HG03196 (cell line): ENCODE measurements around the gene RFX7.
"Not testable (repeated sequence)": the region's sequence is repeated elsewhere in the genome, so short reads cannot be mapped to it uniquely, and the experiment has no call there.

Experiments used
- ATAC-seq: cut with Tn5 transposase; IDR thresholded peaks from one replicate; pipeline ENCODE4 v1.9.1; 2021; ENCODE audit not compliant: unreplicated experiment

Gene RFX7

DNA sequence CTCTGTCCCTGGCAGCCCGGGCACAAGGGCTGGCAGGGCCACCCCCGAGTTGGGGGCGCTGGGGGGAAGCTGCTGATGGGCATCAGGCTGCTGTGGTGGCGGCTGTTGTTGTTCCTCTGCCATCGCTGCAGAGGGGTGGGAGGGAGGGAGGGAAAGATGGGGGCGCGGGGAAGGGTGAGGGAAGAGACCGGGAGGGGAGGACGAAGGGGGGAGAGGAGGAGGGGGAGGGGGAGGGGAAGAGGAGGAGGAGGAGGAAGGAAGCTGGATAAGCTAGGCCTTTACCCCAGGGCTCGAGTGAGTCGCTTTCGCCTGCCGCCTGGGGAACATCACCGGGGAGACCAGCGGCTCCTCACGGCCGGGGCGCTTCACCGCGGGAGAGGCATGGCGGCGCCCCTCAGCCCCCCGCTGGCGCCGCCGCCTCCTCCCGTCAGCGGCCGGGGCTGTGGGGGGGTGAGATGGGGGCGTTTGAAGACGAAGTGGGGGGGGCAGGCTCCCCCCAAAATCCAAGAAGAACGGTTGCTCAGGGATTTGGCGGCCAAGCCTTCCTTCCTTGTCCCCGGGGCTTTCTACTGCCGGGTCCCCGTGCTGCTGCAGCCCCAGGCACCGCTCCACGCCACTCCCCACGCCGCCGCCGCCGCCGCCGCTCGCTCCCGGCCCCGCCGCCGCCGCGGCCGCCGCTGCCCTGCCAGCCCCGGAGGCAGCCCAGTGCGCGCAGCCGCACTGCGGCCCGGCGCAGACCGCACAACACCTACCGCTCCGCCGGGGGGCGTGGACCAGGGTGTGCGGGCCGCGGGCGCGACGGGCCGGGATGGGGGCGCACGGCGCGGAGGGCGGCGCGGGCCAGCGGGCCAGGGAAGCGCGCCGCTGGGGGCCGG, at the start of gene RFX7:
RFX7 (minus strand) TSS at position 717 of the 875 bp plus-strand sequence; CDS start at position 123, 594 bp downstream.
- peak; percentile 53 for ATAC-seq

DNA sequence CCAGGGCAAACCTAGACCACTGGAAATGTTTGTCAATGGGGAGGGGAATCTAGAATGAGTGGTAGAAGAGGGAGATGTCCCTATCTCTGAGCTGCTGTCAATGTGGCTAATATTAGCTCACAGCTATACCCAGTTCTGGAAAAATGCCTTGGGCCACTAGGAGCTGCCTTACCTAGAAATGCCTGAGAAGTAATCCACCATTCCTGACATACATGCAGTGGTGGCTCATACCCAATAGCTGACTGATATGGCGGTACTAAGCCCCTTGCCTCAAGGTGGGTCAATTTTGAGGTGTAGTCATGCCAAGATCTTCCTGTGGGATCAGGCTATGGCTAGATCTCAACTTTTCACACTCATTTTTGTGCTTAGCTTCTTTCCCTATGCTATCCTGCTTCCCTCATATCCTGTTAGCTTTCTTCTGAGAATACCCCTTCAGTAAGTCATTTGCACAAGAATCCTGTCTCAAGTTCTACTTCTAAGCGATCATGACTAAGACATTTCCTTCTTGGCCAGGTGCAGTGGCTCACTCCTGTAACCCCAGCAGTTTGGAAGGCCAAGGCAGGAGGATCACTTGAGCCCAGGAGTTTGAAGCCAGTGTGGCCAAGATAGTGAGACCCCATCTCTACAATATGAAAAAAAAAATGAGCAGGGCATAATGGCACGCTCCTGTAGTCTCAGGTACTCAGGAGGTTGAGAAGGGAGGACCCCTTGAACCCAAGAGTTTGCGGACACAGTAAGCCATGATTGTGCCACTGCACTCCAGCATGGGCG, 49.1 kb upstream of the RFX7 start:
- no peak for ATAC-seq

DNA sequence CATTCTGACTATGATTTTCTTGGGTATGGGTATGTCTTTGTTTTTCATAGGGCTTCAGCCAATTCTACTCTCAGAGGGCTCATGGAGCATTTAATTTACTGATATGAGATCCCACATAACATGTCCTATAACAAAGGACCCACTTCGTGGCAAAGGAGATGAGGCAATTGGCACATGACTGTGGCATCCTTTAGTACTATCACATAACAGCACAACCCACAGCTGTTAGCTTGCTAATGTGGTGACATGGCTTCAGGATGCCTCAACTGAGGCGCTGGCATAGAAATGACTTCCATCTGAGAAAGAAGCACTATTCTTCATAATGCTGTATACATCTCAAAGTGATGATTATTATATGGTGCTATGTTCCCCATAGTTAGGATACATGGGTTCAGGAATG, 48.1 kb upstream of the RFX7 start:
- ATAC-seq: no peak

DNA sequence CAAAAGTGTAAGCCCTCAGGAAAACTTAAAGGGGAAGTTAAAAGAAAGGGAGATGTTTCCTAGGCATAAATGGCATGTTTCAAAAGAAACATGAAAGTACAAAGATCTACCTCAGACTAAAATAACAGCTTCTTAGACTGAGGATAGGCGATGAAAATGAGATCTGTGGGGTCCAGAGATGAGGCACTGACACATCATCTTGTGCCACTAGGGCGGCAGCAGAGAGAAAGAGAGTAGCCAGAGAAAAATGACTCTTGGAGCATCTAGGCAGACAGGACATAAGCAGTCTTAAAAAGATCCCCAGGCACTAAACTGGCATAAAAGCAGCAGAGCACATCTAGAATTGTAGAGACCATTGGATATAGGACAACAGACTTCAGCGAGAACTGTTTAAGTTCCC, 42.5 kb upstream of the RFX7 start:
- no peak for ATAC-seq

DNA sequence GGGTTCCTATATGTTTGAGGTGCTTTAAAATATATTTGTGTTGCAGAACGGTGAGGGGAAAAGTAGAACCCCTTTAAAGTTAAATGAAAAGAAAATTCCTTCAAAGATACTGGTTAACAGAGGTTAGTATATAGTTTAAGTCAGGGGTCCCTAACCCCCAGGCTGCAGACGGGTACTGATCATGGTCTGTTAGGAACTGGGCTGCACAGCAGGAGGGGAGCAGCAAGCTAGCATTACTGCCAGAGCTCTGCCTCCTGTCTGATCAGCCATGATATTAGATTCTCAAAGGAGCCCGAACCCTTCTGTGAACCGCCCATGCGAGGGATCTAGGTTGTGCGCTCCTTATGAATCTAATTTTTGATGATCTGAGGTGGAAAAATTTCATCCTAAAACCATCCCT, 37.5 kb upstream of the RFX7 start:
- no peak for ATAC-seq

DNA sequence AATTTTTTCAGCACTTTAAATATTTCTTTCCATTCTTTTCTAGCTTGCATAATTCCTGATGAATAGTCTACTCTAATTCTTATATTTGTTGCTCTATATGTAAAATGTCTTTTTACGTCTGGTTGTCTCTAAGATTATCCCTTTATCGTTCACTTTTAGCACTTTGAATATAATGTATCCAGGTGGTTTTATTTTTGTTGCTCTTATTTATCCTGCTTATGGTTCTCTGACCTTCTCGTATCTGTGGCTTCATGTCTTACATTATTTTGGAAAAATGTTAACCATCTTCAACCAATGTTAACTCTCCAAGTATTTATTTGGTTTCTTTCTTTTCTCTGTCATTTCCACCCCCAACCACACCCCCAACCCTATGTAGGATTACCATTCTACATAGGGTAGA, 30.0 kb upstream of the RFX7 start:
- no peak for ATAC-seq

DNA sequence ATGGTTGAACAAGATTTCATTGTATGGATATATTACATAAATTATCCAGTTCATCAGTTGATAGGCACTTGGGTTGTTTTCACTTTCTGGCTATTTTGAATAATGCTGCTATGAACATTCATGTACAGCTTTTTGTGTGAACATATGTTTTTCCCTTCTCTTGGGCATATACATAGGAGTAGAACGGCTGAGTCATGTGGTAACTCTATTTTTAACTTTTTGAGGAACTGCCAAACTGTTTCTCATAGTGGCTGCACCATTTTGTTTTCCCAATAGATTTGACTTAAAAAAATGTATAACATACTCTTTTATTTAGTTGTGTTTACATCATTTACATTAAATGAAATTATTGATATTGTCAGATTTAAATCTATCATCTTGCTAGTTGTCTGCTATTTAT, 28.8 kb upstream of the RFX7 start:
- ATAC-seq: no peak

DNA sequence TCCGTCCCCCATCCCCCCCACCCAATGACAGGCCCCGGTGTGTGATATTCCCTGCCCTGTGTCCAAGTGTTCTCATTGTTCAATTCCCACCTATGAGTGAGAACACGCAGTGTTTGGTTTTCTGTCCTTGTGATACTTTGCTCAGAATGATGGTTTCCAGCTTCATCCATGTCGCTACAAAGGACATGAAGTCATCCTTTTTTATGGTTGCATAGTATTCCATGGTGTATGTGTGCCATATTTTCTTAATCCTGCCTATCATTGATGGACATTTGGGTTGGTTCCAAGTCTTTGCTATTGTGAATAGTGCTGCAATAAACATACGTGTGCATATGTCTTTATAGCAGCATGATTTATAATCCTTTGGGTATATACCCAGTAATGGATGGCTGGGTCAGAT, 22.8 kb upstream of the RFX7 start:
- ATAC-seq: not testable (repeated sequence)

DNA sequence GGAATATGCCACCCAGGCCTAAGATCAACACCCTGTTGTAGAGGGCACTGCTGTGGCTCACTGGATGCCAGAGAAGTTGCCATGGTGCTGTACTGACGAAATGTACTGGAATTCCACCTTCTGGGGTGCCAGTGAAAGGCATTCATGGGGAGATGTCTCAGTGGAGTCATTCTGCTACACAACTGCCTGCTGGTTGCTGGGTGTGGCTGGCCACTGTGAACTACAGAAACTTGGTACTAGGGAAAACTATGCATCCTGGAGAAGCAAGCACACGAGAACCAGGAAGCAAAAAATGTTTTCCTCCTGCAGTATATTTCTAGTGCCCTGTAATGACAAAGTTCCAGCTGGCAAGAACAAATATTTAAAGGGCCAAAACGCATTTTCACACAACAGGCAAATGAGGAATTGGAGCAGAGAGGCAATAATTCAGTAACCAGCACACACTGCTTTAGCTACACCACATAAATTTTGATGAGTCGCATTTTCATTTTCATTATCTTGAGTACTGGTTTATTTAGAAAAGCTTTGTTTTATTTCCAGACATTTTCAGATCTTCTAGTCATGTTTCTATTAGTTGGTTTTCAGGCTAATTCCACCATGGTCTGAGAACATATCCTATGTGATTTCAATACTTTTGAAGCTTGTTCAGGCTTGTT, 18.3 kb upstream of the RFX7 start:
- ATAC-seq: no peak

DNA sequence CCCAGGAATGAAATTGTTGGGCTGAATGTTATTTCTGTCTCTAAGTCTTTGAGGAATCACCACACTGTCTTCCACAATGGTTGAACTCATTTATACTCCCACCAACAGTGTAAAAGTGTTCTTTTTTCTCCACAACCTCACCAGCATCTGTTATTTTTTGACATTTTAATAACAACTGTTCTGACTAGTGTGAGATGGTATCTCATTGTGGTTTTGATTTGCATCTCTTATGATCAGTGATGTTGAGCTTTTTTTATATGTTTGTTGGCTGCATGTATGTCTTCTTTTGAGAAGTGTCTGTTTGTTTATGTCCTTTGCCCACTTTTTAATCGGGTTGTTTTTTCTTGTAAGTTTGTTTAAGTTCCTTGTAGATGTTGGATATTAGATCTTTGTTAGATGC, 13.6 kb upstream of the RFX7 start:
- not testable (repeated sequence) for ATAC-seq

DNA sequence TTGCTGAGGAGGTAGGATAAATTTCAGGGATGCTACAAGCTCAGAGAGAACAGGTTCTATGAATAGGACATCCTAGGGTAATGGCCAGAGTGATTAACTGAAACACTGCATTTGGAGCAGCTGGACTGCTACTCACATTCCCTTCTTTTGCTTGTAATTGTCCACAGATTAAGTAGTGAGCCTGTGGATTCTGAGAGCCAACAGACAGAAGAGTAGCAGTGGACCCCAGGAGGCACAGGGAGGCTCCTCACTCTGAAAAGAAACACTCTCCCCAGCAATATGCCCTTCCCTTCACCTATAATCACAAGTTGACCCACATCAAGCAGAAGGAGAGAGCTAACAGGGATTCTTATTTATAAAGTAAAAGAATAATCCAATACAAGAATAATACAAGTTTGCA, 10.6 kb upstream of the RFX7 start:
- ATAC-seq: no peak

DNA sequence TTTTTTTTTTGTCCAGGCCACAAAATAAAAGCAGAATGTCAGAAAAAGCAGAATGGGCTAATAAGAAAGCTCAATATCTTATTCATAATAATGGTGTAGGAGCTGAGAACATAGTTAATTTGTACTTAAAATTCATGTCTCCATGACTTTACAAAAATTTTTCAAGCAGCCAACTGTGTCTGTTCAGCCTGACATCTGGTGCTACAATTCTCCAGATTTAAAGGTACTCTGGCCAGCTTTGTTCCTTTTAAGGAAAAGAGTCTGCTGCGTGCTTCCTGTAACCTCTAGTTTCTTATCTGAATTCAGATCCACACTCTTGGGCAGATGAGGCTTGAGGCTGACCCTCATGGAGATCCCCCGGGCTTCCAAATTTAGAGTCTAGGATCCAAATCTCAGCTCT, 8.7 kb upstream of the RFX7 start:
- no peak for ATAC-seq

DNA sequence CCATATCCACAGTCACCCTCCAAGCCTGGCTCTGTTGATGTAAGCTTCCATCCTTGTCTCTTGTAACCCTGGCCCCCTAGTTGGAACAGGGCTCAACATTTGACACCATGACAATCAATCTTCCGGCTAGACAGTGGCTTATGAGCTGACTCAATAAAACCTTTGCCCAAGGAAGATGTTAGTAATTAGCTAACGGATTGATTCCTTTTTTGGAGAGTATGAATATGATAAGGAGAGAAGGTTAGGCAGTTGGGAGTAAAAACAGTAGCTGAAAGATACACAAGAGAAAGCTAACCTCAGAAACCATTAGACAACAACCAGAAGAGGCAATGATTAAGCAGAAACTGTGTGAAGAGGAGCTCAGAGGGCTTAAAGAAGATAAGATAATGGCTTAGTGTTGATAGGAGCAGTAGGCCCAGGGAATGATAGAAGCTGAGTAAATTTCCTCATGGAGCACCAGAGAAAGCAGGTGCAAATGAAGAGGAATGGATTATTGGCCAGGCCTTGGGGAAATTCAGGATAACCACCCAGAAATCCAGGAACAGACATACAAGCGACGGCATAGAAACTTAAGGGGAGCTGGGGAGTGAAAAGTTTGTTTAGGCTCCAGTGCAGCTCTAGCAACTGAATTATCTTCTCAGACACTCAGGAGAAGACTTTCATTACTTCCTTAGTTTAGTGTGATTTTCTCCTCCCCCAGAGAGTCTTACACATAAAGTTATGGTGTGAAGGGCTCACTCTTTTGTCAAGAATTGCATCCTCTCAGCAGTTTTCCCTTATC, 7.8 kb upstream of the RFX7 start:
- no peak for ATAC-seq

DNA sequence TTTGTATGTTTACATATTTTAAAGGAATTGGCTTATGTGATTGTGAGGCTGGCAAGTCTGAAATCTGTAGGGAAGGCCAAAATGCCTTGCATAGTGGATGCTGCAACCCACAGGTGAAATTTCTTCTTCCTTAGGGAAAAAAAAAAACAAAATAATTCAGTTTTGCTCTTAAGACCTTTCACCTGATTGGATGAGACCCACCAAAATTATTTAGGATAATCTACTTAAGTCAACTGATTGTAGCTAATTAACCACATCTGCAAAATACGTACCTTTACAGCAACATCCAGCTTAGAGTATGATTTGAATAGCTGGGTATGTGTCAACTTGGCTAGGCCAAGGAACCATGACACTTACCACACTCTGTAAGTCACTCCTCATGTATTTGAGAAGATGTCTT, 6.9 kb upstream of the RFX7 start:
- no peak for ATAC-seq

DNA sequence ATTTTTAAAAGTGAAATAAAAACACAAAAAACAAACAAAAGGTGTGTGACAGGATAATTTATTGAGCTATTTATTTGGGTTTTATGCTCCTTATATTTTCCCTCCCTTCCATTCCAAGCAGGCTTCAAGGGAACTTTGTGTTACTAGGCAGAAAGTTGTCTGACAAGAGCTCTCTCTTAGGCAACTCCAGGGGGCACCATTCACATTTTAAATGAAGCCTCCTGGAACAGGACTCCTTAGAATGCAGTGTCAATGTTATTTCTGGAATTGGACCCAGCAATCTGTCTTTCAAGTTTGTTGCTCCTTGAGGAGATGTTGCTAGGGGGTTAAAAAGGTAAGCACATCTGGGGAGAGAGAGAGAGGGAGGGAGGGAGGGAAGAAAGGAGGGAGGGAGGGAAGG, 5.4 kb upstream of the RFX7 start:
- ATAC-seq: no peak

DNA sequence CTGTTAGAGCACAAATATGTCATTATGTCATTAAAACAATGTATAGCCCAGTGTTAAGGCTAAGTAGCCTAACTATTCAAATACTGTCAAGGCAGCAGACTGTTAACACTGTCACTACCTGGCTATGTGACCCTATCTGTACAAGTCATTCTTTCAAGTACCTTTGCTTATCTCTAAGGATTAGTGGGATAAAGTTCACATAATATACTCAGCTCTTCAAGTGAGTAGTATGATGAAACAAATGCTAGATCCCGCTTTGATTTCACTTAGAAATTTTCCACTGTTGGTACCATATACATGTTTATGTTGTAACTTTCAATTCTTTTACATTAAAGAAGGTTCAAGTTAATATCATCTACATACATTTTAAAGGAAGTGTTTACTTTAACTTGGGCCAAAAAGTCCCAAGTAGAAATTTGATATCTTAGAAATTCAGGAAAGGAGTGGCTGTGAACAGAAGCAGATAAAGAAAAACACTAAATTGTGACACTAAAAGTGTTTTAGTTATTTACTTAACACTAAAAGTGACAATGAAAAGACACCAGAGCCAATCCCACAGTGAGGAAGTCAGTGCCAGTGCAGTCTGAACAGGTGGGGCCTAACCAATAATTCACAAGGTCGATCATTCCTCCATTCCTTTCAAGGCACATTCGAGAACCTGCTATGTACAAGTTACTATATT, 4.8 kb upstream of the RFX7 start:
- no peak for ATAC-seq

DNA sequence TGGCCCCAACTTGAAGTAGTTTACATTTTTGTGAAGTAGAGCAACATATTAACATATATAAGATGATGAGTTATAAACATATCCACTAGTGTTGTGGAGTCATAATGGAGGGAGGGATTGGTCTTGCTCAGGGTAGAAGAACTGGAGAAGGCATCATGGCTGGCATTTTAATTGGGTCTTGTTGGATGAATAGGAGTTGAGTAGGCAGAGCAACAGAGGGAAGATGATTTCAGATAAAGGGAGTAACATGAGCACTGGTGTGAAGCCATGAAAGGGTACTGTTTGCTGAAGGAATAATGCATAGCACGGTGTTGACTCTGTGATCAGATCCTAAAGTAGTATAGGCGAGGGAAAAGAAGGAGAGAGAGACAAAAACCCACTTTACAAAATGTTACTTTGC, 3.6 kb upstream of the RFX7 start:
- ATAC-seq: no peak

DNA sequence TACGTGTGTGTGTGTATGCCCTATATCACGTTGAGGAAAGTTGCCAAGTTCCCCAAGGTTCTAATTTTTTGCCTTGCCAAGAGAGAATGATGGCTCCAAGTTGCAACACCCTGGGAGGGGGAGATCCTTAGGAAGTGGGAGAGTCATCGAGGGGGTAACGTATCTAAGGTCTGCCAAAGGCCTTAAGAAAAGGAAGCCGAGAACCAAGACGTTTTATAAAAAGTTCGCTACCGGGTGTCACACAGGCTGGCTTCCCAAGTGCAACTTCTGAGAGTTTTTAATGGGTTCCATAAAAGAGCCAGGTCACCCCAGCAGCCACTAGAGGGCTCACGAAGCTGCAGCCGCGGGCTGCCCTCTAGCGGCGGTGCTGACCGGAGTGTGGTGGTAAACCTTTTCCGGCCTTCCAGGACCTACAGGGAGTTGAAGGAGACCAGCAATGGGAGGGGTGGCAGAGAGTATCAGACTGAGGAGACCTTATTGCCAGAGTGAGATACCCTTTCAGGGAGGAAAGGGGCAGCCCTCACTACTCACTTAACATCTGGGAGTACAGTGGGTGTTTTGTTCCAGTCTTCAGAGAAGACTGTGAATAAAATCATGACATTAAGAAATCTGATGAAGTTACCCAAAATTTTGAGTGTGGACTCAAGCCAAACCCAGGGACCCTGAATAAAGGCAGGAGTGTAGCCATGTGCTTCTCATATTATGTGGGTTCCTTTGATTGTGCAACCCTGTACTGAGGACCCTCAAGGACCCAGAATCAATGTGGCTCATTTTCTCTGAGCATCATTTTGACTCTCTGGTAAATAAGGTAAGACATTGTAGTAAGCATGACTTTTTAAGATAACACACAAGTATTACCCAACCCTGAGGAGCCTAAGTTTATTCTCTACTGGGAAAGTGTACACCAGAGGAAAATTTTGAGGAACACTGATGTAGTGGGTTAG, 2.5 kb upstream of the RFX7 start:
- peak; percentile 68 for ATAC-seq

DNA sequence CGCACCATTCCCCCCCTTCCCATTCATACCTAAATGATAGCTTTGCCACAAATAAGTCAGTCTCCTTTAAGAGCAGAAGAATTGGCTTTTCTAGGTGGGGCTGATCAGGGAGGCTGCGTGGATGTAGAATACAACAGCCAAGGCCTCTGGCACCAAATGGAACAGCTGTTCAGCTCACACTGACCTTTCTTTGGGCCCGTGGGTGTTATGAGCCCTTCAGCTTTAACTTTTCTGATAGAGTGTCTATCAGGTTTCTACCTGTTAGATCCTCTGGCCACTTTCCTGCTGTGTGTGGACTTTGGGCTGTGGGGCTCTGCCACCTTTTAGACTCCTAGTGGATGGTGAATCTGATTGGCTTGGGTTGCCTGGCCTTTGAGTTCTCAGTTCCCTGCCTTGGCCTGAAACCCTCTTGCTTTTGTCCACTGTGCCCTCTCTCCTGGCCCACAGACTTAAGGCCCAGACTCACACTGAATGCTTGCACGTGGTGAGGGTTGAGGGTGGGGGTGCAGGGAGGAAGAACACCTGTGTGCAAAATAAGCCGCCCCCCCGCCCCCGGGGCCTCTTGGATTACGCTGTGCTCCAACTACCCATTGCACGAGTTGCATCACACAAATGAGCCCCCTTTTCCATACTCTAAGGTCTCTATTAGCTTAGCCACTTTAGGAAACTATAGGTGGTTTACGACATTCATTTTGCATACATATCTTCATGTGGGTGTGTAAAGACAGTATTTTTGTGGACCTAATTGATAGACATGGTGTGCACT, 1.3 kb upstream of the RFX7 start:
- no peak for ATAC-seq
